Activated T-helper 1 cell treated with Interleukin-2 at 50 U/mL for 16 hours (primary cell): ENCODE results near the gene PXDN.

Source experiments
- DNase-seq: peaks from one replicate; pipeline ENCODE4 v3.0.0-alpha.2; 2020; ENCODE audit warnings: low read depth

Gene PXDN

DNA sequence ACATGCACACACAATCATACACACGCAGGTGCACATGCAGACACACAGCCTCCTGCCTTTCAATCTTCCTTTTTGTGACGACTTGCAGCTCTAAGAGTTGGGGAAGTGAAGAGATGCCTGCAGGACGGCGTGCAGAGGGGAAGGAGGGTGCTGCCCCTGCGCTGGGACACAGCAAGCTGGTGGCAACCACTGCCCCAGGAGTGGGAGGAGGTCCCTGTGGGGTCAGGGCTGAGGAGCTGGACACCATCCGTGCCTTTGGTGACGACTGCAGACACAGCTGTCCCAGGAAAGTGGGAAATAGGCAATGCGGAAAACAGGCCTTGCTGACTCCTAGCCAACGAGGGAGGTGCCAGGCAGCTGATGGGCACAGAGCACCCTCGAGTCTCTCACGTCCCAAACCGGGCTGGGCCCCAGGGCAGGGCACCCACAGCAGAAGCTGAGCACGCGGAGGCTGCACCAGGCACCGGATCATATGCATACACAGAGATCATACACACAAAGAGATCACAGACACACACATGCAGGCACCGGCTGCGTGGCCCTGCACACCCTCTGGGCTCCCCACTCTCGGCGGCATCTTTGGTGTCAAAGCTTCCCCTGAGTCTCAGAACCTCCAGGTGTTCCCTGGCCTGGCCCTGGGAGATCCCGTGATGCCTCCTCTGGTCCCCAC is 146.1 kb downstream of the PXDN start:
- DNase-seq: no peak

DNA sequence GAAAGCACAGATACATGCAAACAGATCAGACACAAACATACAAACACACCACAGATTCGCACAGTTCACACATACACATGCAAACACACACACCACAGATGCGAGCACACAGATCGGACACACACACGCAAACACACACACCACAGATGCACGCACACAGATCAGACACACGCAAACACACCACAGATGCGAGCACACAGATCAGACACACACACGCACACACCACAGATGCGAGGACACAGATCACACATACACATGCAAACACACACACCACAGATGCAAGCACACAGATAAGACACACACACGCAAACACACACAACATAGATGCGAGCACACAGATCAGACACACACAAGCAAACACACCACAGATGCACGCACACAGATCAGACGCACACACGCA is 149.0 kb downstream of the PXDN start:
- no peak for DNase-seq

DNA sequence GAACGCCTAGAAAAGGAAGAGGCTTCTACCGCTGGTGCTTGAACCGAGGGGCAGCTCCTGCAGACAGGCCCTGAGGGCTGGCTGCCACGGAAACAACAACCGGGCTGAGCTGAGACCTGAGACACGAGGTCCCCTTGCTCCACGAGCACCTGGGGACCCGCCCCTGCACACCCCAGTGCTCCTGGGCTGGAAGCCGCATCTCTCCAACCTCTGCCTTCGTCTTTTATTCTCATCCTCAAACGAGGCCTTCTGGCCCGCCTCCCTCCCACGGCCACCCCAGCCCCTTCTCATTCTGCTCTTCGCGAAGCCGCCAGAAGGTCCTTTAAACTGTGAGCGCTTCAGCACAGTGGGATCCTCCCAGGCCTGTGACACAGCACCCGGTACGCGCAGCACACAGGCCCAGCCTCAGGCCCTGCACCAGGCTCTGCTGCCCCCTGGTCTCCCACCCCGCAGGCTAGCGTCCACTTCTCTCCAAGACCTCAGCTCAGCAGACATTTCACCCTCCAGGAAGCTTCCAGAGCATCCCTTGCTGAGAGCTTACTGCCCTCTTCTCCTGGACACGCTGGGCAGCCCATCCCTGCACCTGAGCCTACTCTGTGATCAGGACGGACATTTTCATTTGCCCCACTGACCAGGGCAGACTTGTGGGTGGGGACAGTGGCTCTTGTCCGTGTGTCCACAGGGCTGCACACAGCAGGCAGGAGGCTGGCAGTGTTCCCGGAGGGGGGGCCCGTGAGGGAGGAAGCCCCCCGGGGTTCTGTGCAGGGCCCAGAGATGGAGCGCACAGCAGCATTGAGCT is 149.7 kb downstream of the PXDN start:
- no peak for DNase-seq

DNA sequence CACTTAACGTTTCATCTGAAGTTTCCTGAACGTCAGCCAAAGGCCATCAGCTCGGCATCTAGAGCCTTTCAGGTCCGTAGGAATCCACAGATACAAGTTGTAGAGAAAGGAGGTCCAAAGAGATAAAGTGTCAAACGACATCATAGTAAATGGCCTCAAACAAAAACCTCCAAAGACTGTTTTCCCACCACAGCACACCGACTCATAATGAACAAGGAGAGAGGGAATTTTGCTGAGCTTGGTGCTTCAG is 150.3 kb downstream of the PXDN start:
- no peak for DNase-seq

DNA sequence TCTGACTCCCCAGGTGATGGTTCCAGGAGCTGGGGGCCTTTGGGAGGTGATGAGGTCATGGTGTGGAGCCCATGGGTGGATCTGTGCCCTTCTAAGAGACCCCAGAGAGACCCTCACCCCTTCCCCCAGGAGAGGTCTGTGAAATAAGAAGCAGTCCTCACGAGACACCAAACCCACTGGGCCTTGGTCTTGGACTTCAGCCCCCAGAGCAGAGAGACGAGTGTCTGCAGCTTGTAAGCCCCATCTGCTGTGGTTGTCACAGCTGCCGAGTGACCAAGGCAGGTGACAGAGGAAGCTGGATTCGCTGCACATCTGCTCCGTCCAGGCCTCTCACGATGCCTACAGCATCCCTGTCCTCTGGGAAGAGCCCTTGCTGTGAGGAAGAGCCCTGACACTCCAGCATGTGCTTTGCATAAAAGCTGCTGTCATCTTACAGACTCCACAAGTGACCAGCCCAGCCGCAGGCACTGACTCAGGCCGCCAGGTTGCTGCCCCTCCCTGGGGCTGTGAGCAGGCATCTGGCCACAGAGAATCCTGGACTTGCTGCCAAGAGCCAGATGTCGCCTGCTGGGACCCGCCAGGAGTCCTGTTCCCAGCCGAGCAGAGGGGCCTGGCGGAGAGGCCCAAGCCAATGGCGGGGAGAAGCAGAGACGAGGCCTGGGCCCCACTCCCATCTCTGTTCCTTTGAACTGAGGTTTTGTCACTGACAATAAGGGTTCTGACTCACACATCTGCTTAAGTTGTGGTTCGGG is 150.8 kb downstream of the PXDN start:
- DNase-seq: no peak

DNA sequence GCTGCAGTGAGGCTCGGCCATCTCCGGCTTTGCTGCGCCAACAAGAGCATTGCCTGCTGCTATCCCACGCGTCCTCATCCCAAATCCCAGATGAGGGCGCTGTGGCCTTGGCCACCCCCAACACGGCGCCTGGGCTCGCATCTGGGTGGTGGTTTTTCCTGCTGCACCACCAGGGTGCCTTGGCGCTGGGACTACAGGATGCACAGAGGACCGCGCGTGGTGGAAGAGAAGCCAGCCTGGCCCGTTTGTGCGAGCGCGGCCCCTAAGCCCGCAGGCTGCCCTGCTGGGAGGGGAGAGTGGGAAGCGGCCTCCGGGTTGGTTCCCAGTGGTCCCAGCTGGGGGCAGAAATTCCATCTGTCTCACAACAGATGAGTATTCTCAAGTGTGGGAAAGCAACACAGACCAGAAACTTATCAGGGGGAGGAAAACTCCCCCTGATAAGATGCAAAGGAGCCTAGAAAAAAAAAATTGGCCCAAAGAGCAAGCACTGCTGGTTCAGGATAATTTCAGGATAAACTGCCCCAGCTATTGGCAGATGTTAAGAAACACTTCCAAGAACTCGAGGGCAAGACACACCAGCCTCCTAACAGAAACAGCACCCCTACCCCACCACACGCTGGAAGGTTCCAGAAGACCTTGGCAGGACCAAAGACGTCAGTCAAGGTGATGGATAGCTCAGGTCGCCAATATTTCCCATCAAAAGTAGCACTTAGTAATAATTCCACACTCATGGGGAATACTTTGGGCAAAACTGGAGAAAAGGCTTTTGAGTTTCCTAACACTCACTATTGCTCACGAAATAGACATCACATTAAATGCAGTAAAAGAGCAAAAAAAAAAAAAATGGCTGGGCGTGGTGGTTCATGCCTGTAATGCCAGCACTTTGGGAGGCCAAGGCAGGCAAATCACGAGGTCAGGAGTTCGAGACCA is 152.1 kb downstream of the PXDN start:
- no peak for DNase-seq

DNA sequence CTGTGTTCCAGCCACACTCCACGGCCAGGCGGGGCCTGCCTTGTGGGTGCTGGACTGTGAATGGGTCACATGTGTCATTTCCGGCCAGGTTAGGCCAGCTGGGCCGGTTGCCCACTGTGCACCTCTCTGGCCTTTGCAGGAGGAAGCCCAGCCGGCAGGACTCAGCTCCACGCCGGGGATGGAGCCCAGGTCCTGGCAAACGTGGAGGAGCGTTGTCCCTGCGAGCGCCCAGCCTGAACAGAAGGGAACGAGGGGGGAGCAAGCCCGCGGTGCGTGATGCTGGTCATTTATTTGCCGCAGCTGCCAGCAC is 152.9 kb downstream of the PXDN start:
- DNase-seq: no peak

DNA sequence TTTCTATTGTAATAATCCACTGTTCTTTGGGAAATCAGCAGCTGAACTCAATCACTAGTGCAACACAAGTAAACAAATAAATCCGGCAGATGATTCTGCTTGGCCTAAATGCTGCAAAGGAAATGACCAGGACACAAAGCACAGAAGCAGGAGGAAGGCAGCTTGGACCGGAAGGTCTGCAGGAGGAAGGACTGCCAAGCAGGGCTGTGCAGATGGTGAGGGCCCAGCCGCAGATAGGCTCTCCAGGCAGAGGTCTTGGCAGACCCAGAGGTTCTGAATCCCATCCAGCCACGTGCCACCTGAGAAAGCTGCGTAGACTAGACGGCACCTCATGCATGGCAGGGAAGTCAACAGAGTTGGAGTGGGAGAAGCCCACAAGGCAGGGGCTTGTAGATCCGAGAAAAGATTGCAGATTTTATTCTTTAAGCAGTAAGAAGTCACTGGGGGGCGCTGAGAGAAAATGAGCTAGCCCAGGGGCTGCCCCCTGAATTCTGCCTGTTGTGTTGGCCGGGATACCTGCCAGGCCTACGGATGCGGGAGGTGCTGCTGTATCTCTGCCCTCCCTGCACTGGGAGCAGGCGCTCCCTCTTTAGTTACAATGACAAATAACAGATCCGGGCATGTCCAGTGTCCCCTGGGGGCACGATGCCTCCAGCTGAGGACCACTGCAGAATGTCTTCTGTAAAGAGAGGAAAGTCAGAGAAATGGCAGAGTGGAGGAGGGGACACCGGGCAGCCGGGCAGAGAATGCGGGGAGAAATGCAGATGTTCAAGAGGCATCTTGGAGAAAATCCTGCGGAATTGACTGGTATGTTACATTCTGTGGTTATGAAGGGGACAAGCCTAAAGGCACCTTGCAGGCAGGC is 153.5 kb downstream of the PXDN start:
- no peak for DNase-seq

DNA sequence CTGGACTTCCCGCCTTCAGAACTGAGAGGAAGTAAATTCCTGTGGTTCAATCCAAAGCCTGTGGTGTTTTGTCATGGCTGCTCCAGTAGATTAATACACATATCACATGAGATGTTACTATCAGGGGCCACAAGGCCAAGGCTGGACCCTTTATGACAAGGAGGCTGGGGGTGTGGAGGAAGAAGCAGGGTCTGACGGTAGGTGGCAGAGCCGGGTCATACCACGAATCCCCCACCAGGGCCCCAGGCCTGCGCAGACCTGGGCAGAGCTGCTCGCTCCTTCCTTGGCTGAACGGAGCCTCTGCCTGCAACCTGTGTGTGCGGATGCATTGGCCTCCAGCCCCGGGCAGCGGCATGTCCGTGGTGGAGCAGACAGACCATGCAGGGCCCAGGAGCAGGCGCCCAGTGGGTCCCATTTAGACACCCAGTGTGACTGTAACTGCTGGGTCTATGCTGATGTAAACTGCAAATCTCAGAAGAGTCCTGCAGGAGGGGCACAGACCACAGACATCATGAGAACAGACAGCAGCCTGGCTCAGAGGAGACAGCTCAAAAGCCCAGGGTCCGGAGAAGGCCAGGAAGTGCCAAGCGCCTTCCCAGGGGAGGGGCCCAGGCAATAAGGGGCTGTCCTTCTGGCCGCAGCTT is 155.2 kb downstream of the PXDN start:
- no peak for DNase-seq

DNA sequence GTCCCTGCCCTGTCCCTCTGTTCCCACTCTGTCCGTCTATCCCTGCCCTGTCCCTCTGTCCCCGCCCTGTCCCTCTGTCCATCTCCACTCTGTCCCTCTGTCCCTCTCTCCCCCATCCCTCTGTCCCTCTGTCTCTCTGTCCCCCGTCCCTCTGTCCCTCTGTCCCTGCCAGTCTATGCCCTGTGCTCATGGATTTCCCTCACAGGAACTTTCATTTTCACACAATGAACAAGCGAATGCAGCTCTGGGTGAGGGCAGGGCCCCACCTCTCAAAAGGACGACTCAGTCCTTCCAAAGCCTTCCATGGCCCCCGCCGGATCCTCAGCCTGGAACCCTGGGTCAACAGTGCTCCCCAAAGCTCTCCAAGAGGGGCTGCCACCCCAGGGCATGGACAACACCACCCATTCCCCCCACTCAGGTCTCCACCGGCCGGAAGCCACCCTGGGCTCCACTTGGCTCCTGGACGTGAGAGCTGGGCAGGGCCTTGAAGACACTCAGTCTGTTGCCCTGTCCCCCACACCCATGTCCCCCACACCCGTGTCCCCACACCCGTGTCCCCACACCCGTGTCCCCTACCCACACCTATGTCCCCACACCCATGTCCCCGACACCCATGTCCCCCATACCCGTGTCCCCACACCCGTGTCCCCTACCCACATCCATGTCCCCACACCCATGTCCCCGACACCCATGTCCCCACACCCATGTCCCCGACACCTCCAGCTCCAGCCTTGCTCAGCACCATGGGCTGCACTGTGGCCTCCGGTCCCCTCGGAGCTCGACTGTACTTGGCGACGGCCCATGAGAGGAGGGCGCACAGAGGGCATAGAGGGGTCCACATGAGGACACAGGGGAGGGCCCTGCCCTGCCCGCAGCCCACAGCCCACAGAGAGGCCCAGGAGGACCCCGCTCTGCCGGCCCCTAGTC is 156.0 kb downstream of the PXDN start:
- DNase-seq: no peak

DNA sequence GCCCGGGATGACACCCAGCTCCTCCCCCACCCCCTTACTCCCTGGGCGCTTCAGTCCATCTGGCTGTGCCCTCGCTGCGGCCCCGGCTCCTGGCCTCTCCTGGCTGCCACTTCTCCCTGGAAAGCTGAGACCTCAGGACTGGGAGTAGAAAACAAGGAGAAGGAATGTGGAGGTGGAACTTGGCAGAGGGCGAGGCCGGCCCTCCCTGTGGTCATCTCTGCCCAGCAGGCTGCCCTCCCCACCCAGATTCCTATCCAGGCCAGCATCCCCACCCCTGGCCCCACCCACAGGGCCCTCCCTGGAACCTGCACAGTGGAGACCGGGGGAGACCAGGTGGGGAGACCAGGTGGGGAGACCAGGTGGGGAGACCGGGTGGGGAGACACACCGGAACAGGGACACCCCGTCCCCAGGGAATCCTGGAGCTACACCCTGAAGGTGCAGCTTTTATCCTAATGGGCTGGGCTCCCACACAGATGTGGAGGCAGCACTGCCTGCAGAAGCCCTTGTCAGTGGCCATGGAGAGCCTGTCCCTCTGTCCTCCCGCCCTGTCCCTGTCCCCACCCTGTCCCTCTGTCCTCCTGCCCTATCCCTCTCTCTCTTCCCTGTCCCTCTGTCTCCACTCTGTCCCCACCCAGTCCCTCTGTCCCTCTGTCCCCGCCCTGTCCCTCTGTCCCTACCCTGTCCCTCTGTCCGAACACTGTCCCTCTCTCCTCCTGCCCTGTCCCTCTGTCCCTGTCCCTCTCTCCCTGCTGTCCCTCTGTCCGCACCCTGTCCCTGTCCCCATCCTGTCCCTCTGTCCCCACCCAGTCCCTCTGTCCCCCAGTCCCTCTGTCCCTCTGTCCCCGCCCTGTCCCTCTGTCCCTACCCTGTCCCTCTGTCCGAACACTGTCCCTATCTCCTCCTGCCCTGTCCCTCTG is 157.1 kb downstream of the PXDN start:
- no peak for DNase-seq

DNA sequence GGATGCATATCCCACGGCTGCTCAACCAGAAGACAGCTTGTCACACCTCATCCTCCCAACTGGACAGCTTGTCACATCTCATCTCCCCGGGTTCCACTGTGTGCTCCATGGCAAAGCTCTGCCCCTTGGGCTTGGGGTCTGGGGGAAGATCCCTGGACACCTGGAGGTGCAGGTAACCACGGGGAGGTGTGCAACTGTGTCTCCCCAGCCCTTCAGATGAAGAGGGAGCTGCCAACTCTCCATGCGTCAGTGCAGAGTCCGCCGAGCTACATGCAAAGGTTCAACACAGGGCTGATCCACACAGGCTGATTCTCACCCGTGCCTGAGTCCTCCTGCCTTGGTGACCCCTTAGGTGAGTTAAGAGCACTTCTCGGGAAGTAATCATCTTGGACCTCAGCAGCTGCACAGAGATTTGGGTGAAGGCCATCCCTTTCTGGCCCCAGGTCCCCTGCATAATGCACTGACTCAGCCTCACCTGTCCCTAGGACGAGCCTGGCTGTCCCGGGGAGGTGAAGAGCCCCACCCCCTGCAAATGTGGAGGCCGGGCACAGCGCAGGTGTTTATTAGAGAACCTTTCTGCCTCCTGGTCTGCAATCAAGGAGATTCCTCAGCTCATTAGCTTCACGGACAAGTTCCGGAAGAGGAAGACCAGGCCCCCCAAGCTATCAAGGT is 157.9 kb downstream of the PXDN start:
- DNase-seq: no peak

DNA sequence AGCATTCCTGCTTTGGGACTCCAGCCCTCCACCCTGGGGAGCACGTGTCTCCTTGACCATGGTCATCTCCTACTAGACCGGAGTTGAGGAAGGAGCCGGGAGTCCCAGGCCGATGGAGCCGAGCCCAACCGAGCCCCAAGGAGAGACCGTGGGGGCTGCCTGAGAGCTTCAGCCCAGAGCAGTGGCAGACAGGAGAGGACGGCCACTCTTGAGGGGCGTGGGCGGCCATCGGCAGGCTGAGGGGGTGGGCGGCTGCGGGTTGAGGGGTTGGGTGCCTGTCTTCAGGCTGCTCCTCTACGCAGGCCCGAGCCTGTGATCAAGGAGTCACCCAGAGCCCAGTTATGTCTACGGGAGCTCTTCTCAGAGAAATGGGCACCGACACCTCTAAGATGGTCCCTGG is 158.7 kb downstream of the PXDN start:
- DNase-seq: no peak

DNA sequence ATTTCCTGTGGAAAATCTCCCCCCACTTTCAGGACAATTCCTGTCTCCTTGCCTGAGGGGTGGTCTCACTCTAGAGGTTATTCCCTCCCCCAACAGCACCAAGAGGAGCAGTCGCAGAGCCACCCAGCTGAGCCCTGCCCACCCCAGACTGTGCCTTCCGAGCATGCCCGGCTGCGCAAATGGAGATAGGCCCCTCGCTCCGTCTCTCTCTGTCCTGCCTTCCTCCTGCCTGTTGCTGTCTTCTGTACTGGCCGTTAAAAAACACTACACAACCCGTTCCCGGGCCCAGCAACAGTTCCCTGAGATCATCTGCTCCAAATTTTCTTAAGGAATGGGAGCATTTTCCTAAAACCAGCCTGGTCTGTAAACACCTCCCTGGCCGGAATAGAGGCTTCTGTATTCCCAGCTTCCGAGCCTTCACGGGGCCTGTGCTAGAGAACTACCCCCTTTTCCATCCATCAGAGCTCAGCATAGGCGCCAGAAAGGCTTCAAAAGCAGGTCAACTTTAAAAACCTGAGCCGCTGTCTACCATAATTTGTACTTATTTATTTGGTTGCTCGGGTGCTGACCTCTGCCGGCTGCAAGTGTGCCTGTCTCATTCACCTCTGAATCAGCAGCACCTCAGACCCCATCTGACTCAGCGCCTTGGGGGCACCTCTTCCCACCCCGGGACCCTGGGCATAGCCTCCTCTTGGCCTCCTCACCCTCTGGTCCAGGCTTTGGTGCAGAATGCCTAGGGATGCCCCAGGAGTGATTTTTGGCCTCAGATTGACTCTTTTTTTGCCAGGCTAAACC is 159.4 kb downstream of the PXDN start:
- no peak for DNase-seq

DNA sequence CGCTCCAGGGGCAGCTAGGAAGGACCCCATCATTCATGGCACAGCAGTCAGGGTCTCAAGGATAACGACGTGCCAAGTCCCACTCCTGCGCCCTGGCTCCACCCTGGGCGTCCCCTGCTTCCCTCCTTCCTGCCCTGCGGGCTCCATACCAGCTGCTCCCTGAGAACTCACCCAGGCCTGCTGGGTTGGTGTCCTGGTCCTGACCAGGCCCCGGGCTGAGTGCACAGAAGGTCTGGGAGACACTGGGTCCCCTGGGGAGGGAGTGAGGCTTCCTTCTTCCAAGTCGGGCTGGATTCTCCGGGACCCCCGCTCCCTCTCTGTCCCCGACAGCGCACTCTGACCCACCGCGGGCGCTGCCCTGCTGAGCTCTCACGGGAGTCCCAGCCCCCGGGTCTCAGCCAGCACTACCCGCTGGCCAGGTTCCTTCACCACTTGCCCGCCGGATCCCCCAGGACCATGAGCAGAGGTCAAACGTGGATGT is 160.2 kb downstream of the PXDN start:
- no peak for DNase-seq

DNA sequence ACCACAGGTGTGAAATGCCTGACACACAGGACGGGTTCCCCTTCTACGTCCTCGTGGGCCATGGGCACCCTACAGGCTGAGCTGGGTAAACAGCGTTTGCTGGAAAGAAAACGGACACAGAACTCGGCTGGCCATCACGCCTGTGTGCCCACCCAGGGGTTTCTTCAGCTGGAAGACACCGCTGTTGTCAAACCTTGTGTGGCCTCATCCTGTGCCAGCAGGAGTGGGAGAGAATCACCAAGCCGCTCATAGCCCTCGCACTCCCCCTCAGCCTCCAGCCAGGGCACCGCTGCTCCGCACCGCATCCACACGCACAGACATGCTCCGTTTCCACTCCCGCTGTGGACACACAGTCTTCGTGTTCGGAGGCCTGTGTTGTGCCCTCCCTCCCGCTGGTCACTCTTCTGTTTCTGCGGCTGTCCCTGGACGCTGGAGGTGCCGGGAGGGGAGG is 161.4 kb downstream of the PXDN start:
- no peak for DNase-seq

DNA sequence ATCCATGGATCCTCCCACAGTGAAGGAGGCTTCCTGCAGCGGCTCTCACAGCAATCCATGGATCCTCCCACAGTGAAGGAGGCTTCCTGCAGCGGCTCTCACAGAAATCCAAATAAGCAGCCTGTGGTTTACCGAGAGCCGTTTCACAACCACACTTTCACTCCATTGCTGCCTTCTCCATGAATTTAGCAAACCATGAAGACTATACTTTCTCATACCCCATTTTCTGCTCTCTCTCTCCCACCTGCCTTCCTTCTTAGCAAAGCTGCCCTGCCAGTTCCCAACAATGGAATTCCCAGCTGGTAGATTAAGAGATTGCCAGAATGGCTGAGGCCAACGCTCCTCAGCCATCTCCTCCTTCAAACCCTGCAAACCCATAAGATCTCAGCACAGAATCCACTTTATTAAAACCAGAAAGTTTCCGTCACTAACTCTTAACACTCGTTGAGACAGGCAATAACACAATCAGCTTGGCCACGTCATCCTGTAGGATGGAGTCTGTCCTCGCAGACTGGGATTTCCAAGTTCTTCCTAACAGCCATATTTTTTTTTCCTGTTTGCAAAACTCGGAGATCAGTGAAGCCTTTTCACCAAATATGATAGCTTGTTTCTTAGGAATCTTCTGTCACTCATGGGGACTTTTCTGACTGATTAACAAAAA is 162.2 kb downstream of the PXDN start:
- DNase-seq: no peak
